NCI-H1105 (cell line): Measurements from ENCODE around the gene GRB10.

Source experiments
- DNase-seq: peaks from one replicate; lab custom pipeline; 2025; lab: John Stamatoyannopoulos, UW

Gene GRB10

GRCh38 chr7:50718876-50719275, 63.8 kb downstream of the GRB10 start:
- DNase-seq = no peak

DNA sequence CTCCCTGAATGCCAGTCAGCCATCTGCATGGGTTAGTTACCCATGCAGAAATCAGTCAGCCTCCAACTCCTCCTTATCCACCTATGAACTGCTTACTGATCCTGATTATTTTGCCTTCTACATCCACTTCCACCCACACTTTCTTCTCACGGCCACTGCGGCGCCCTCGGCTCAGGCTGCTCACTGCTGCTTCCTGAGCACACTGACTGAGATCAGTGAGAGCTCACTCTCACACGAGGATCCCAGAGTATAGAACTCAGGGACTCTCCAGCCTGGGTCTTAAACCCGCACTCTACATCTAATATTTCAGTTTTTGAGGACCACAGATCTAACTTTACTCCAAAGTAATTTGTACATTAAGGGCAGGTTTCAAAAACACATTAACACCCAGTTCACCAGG, 64.4 kb downstream of the GRB10 start:
- DNase-seq = no peak

- no peak for DNase-seq
Measured at GRCh38 chr7:50717181-50717580, 65.5 kb downstream of the GRB10 start.

DNA sequence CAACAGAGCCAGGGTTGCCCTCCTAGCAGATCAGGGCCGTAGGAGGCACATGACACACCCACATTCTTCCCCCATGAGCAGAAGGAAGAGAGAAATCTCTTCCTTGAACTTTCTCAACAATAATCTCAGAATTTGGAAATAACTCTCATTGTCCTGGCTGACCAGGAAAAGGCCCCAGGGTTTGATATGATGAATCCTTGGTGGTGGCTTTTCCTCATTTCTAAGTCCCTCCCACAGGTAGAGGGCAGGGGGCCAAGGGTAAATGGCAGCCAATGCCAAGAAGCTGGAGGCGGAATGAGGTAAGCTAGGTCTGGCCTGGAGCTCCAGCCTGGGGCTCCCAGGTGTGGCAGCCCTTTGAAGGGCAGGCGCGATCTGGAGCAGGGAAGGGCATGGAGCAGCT, 67.8 kb downstream of the GRB10 start:
- DNase-seq = no peak

GRCh38 chr7:50713123-50713965, 69.4 kb downstream of the GRB10 start:
- no peak for DNase-seq

GRCh38 chr7:50712252-50713122, 70.2 kb downstream of the GRB10 start:
- DNase-seq = no peak

DNA sequence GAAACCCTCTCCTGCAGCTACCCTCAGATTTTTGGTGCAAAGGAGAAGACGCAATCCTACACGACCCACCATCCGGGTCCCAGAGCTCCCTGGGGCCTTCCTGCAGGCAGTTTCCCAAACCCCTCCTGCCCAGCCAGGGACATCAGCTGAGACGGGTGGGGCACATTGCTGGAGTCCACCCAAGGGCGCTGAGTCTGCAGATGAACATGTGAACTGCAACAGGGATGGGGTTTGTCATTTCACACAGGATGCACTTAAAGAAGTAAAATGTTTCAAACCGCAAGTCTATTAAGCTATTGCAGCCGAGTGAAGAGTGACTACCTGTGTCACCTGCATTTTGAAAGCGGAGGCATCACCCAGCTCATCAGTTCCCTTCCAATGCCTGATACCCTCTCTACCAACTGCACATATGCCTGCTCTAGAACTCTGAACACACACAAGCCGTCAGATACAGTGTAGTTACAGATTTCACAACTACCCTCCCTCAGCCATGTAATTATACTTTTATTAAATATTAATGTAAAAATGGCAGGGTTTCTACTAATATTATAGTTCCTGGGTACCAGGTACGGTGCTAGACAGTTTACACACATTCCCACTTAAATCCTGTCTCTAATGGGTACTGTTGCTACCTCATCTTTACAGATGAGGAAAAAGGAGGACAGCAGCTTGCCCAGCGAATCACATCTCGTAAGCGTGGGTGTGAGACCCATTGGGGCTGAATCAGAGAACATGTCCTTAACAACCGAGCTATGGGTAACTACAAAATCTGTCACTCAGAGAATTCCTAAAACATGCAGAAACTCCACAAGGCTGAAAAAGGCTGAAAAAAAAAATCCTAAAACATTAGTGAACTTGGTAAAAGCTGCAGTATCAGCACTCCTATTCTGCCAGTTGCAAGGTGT, 71.2 kb downstream of the GRB10 start:
- no peak for DNase-seq

GRCh38 chr7:50710441-50711154, 72.1 kb downstream of the GRB10 start:
- DNase-seq = no peak

- DNase-seq = no peak
Measured at GRCh38 chr7:50709151-50709550, 73.5 kb downstream of the GRB10 start.

DNA sequence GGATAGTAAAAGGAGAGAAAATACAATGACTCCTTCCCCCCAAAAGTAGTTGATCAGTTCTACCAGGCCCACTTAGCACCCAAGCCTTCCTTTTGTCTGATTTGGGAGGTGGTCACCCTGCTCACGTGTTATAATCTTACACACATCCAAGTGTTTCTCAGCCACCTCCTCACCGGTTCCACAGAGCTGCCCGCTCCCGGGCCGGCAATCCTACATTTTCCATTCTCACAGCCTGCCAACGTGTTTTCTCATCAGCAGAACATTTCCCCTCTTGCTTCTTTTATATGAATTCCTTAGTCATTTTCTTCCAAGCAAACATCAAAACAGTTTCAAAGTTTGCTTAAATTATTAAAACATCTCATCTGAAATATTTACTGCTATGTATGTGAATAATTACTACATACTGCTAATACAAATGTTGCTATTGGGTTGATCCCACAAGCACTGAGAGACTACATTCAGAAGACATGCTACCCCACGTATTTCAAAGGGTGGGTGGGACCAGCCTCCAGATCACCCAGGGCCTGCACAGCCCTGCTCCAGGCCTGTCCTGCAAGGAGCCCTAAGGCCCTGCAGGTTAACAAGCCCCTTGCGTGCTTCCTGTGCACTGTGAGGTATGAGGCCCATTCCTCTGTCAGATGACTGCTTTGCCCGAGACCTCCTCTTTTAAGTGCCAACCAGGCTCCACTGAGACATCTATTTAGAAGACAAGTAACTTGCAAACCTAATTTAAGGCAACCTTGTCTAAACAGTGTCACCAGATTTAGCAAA, 75.3 kb downstream of the GRB10 start:
- DNase-seq = no peak

DNA sequence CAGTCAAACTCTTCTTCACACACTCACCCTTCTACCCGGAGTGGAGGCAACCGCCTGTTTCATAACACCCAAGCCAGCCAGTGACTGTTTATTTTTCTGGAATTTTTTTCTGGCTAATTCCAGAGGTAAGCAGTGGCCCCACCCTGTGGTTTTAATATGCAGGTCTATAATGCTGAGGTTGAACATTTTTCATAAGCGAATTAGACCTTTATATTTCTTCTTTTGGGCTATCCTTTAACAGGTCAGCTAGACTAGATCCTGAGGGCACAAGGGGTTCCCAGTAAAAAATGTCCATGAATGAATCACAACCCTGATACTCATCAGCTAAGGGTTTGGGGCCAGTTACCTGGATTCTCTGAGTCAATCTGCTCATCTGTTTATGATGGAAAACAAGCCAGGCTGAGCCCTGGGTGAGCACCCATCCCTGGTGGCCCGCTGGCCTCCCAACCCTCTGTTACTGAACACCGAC, 76.2 kb downstream of the GRB10 start:
- no peak for DNase-seq

- DNase-seq = no peak
Measured at GRCh38 chr7:50704844-50705243, 77.9 kb downstream of the GRB10 start.

DNA sequence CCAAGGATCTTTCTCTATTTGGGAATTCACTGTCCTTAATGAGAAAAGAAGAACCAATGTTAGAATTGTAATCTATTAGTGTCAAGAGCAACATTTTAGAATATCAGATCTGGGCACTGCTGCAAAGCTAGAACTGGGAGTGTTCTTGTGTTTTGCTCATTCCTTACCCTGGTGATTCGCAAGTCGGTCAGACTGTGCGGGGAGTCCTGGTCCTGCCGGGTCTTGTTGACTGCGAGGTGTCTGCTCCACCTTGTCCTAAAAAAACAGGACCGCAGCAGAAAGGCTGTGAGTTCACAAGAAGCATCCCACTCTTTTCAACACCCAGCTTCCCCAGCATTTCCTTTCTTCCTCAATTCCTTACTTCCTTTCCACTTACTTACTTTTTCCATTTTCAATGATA, 79.0 kb downstream of the GRB10 start:
- no peak for DNase-seq

- DNase-seq = no peak
Measured at GRCh38 chr7:50699143-50699542, 83.6 kb downstream of the GRB10 start.

- no peak for DNase-seq
Measured at GRCh38 chr7:50697748-50698147, 84.9 kb downstream of the GRB10 start.

DNA sequence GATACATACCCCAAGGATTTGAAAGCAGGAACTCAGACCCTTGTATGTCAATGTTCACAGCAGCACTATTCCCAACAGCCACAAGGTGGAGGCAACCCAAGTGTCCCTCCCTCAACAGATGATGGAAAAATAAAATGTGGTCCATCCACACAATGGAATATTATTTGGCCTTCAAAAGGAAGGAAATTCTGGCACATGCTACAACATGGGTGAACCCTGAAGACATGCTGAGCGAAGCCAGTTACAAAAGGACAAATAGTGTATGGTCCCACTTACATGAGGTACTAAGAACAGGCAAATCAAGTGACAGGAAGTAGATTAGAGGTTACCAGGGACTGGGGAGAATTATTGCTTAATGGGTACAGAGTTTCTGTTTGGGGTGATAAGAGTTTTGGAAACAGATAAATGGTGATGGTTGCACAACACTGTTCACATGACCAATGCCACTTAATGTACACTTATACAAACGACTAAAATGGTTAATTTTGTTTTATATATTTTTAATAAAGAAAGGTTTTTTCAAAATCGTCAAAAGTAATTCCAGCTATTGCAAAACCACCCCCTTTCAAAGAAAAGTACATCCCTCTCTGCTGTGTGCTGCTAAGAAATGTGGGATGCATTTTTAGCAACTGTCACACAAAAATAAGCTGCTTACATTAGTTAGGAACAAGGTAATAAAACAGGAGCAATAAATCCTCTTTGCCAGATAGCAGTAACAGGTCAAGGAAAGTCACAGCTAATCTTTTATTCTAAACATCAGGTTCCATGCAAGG, 85.7 kb downstream of the GRB10 start:
- DNase-seq = no peak

DNA sequence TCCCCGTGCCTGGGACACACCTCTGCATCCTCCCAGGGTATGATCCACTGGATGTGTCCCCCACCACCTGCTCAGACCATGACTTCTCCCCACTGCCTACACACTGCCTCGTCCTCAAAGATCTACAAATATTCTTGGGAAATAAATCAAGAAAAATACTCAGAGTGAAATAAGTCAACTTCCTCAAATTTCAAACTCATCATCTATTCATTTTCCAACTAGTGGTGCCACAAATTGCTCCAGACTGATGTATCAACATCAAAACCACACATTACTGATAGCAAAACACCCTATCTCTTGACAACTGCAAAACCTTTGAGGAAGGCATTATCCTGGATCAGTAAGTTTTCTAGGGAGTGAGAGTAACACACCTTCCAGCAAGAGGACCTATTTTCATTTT, 87.7 kb downstream of the GRB10 start:
- DNase-seq = no peak

DNA sequence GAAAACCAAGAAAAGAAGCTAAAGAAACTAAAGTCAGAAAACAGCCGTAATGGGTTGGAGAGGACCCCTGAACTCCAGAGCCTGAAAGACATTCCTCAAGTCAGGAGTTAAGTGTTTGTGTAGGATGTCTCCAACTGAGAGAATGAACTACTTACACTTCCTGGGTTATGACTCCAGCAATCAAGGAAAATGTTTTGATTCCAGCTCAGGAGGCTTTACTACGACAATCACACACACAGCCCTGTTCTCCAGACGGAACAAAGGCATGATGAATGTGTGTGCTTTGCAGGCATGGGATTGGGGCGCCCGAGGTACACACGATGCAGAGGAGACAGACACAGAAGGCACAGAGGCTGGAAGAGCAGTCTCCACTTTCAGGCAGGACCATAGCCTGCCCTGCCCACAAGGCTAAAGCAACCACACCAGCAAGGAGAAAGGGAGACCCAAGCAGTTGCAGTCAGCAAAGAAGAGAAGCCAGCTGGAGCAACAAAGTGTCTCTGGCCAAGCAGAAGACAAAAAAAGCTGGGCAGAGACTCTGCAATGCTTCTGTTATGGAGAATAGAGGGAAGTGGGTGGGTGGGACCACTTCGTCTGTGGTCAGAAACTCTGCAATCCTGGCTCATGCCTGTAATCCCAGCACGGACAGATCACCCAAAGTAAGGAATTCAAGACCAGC, 89.1 kb downstream of the GRB10 start:
- no peak for DNase-seq

DNA sequence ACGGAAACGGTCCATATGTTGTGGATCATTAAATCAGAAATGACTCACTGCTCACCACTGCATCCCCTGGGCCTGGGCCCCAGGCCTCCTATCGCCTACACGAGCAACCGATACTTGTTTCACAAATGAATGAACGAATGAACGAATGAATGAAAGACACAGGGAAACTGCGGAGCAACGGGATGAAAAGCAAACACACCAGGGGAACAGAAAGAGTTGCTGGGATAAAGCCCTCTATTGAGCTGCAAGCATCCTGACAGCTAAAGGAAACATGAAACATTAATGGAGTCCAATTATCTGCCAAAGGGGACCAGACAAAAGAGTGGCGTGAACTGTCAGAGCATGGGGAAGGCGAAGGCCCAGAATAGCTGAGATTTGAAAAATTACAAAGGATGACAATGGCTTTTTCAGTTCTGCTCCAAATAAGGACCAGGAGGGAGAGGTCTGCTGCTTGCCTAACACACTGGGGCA, 92.1 kb downstream of the GRB10 start:
- no peak for DNase-seq
